ENCODE results near the gene NDUFS2. TPM values are rescaled to one million over a fixed set of nuclear protein-coding genes. Genes with fewer than 3 reads are reported as not detected.
"Not testable (repeated sequence)": the region's sequence is repeated elsewhere in the genome, so short reads cannot be mapped to it uniquely, and the experiment has no call there.

The NDUFS2 gene
- total and polyA plus RNA-seq, 4 experiments from 2014 or later: 89.9 to 112 (median 95.1) TPM

DNA sequence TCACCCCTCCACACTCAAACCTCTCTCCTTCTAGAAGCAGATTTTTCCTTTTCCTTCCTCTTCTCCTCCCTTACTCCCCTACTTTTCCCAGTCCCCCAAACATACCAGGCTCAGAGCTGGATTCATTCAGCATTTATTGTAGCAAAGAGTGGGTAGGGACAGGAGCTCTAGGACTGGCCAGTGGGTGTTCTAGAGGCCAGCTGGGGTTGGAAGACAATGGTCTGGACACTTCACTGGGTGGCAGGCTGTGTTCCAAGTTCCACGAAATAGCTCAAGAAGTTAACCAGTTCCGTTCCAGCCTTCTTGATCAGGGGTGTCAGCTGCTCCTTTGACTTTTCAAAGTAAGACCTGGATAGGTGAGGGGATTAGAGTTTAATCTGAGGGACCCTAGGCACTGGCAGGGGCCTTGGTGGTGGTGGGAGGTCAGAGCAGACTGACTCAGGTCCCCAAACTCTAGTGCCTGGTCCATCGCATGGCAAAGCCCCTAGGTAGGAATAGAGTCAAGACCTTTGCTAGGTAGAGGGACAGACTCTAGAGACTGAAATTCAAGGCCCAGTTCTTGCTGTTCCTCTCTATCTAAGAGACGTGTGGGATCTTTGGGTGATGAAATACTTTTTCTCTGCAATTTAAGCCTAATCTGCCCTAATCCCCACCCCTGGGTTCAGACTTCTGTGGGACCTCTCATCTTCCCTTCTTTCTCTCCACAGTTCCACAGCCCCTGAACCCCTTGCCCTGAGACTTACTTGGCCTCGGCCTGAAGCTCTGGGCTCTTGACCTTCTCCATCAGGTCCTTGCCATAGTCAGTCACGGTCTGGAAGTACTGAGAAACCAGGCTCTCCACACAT lies 20.2 kb downstream of the NDUFS2 start:
- POLR2A ChIA-PET (ENCODE audit: partially characterized antibody): interaction anchor here (1.0 to 1.6 kb wide), 3 partner anchors 12 to 53 kb away, joined by 3 to 6 read pairs (median 4); partner anchors contain the start of gene NDUFS2
- Histone ChIP-seq H3K9me3 (ENCODE audit: control insufficient read depth in 1 of 2, low read length in 2 of 2) (no peaks in the 10 kb centered on the region), H3K4me1 (ENCODE audit: insufficient read depth, low read length) (peaks cover 33% of the 10 kb centered on the region), H3K4me3 (ENCODE audit: low read length in 2 of 2) (no peak overlapping the region), H3K36me3 (ENCODE audit: insufficient read depth, low read length) (no peaks in the 10 kb centered on the region), H3K27me3 (ENCODE audit: insufficient read depth, low read length) (no peaks in the 10 kb centered on the region), H3K27ac (ENCODE audit: low read depth, low read length) (no peak overlapping the region)
- Mint-ChIP-seq H3K4me1 (peaks cover 26 to 48% (median 35%) of the 10 kb centered on the region in 4 donors), H3K27me3 (no peaks in the 10 kb centered on the region), H3K4me3 (peak overlapping the region in 1 of 8 donors; percentile 66), H3K36me3 (peaks cover 0 to 4% of the 10 kb centered on the region in 2 donors), H3K9me3 (no peaks in the 10 kb centered on the region), H3K27ac (peak overlapping the region in 3 of 7 donors; percentile 79 to 81 (median 79))
- DNase-seq: no peak
- CTCF ChIA-PET (ENCODE audit: partially characterized antibody): interaction anchor here (0.5 to 13.2 kb wide), 7 partner anchors 12 to 516 kb away, joined by 3 to 245 read pairs (median 103); partner anchors contain the start of genes NDUFS2 and PPOX
- intact Hi-C loops (cut with micrococcal nuclease): loop anchor here (10.0 kb wide), 1 partner anchor 522 kb away; the partner anchor contains the start of gene DUSP12

DNA sequence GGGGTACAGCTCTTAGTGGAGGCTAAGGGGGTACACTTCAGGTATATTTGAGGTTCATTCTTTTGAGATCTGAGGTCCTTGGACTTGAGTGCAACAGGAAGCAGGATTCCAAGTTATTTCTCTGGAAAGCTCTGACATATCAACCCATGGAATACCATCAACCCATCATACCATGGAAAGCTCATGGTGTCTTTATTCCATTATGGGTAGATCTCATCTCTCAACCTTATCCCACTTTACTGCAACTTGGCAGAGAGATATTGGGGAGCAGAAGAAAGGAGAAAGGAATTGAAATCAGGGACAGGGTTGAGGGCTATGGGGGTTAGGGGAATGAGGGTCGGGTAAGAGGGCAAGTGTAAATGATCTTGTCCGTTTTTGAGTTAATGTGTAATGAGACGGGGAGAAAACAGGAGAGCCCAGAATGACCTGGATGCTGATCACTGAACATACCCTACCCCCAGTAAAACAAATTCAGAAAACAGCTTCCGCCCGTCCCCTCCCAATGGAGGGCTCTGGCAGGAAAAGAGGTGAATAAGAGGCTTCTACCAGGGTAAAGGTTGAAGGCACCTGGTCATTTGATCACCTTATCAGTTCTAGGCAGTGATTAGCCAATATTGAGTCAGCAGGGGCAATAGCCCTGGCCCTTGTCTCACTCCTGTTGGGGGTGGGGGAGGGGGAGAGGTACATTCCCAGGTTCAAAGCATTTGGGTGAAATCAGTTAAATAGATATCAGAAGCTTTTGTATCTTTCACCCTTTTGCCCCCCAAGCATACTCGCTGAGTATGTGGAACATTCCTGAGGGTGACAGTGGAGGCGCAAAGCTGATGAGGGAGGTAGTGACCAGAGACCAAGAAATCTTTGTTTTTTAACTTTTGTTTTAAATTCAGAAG lies 21.9 kb downstream of the NDUFS2 start:
- Mint-ChIP-seq H3K4me3 (no peak overlapping the region), H3K9me3 (no peaks in the 10 kb centered on the region), H3K27me3 (no peaks in the 10 kb centered on the region), H3K36me3 (peaks cover 0 to 19% of the 10 kb centered on the region in 2 donors), H3K4me1 (peaks cover 23 to 44% (median 32%) of the 10 kb centered on the region in 4 donors), H3K27ac (peak overlapping the region in 2 of 7 donors; percentile 35 to 48)
- no peak overlapping the region for H3K4me3 ChIP-seq (ENCODE audit: low read length in 2 of 2)
- peaks cover 28% of the 10 kb centered on the region for H3K4me1 ChIP-seq (ENCODE audit: insufficient read depth, low read length)
- intact Hi-C loops (cut with micrococcal nuclease): loop anchor here (10.0 kb wide), 1 partner anchor 521 kb away; the partner anchor contains the start of gene DUSP12
- CTCF ChIA-PET (ENCODE audit: partially characterized antibody): interaction anchor here (1.1 to 13.2 kb wide), 10 partner anchors 13 to 161 kb away, joined by 3 to 245 read pairs (median 78); partner anchors contain the start of genes CFAP126, NDUFS2, PPOX and UFC1
- POLR2A ChIA-PET (ENCODE audit: partially characterized antibody): interaction anchor here (0.7 to 5.1 kb wide), 7 partner anchors 13 to 166 kb away, joined by 3 to 112 read pairs (median 20); partner anchors contain the start of genes NDUFS2 and PPOX
- H3K27ac ChIP-seq (ENCODE audit: low read depth, low read length): no peak overlapping the region
- no peak for DNase-seq
- H3K36me3 ChIP-seq (ENCODE audit: insufficient read depth, low read length): peaks cover 9% of the 10 kb centered on the region
- no peaks in the 10 kb centered on the region for H3K9me3 ChIP-seq (ENCODE audit: control insufficient read depth in 1 of 2, low read length in 2 of 2)
- no peaks in the 10 kb centered on the region for H3K27me3 ChIP-seq (ENCODE audit: insufficient read depth, low read length)

DNA sequence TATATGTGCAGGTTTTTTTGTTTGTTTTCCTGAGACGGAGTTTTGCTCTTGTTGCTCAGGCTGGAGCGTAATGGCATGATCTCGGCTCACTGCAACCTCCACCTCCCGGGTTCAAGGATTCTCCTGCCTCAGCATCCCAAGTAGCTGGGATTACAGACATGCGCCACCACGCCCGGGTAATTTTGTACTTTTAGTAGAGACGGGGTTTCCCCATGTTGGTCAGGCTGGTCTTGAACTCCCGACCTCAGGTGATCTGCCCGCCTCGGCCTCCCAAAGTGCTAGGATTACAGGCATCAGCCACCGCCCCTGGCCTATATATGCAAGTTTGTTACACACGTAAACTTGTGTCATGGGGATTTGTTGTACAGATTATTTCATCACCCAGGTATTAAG lies 22.5 kb downstream of the NDUFS2 start:
- H3K27me3 ChIP-seq (ENCODE audit: insufficient read depth, low read length); H3K27me3 Mint-ChIP-seq; DNase-seq; H3K27ac ChIP-seq (ENCODE audit: low read depth, low read length); H3K4me3 ChIP-seq (ENCODE audit: low read length in 2 of 2); H3K9me3 ChIP-seq (ENCODE audit: control insufficient read depth in 1 of 2, low read length in 2 of 2); H3K9me3 Mint-ChIP-seq; H3K4me3 Mint-ChIP-seq: not testable (repeated sequence)
- Histone ChIP-seq H3K36me3 (ENCODE audit: insufficient read depth, low read length) (peaks cover 16% of the 10 kb centered on the region), H3K4me1 (ENCODE audit: insufficient read depth, low read length) (peaks cover 28% of the 10 kb centered on the region)
- Mint-ChIP-seq H3K4me1 (peaks cover 20 to 37% (median 29%) of the 10 kb centered on the region in 4 donors), H3K36me3 (peaks cover 4 to 23% of the 10 kb centered on the region in 2 donors), H3K27ac (peak overlapping the region in 1 of 7 donors; percentile 17)
- CTCF ChIA-PET (ENCODE audit: partially characterized antibody): interaction anchor here (1.1 to 13.2 kb wide), 14 partner anchors 8 to 160 kb away, joined by 3 to 245 read pairs (median 46); partner anchors contain the start of genes ADAMTS4, CFAP126, FCER1G and NDUFS2
- intact Hi-C loops (cut with micrococcal nuclease): loop anchor here (1.0 to 10.0 kb wide), 9 partner anchors 14 to 520 kb away; partner anchors contain the start of genes B4GALT3, CFAP126, DEDD and DUSP12
- POLR2A ChIA-PET (ENCODE audit: partially characterized antibody): interaction anchor here (0.7 to 5.1 kb wide), 11 partner anchors 13 to 165 kb away, joined by 3 to 112 read pairs (median 16); partner anchors contain the start of genes NDUFS2, PPOX and UFC1

DNA sequence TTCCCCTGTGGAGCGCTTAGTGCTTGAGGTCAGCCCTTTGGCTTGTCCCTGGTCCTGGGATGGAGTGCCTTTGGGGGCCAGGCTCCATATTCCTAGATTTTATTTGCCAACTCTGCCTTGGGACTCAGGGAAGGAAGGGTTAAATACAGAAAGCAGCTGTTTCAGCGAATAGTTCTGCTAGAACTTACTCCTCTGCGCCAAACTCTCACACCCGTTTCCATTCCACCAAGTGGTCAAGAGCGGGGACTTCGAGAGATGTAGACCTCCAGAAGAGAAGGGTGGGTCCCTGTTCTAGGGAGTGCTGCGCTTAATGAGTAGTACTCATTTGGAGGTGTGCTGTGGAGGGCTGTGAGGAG lies 23.0 kb downstream of the NDUFS2 start:
- ChIA-PET CTCF (ENCODE audit: partially characterized antibody) (interaction anchor here (0.7 to 13.2 kb wide), 31 partner anchors 9 to 228 kb away, joined by 3 to 245 read pairs (median 8); partner anchors contain the start of genes ADAMTS4, ARHGAP30, B4GALT3 and CFAP126), POLR2A (ENCODE audit: partially characterized antibody) (interaction anchor here (0.6 to 5.1 kb wide), 28 partner anchors 8 to 175 kb away, joined by 3 to 112 read pairs (median 7); partner anchors contain the start of genes ARHGAP30, CFAP126, DEDD and FCER1G)
- H3K4me1 Mint-ChIP-seq: peaks cover 20 to 37% (median 29%) of the 10 kb centered on the region in 4 donors
- H3K27ac ChIP-seq (ENCODE audit: low read depth, low read length): peak overlapping the region; percentile 39
- H3K27me3 ChIP-seq (ENCODE audit: insufficient read depth, low read length): no peaks in the 10 kb centered on the region
- peak in 1 of 5 donors; percentile 41 for DNase-seq
- peaks cover 4 to 24% of the 10 kb centered on the region in 2 donors for H3K36me3 Mint-ChIP-seq
- H3K4me3 Mint-ChIP-seq: peak overlapping the region in 3 of 8 donors; percentile 96 to 100 (median 99)
- no peak overlapping the region for H3K4me3 ChIP-seq (ENCODE audit: low read length in 2 of 2)
- intact Hi-C loops (cut with micrococcal nuclease): loop anchor here (1.0 to 10.0 kb wide), 9 partner anchors 15 to 520 kb away; partner anchors contain the start of genes B4GALT3, CFAP126, DEDD and DUSP12
- no peaks in the 10 kb centered on the region for H3K9me3 ChIP-seq (ENCODE audit: control insufficient read depth in 1 of 2, low read length in 2 of 2)
- no peaks in the 10 kb centered on the region for H3K9me3 Mint-ChIP-seq
- H3K36me3 ChIP-seq (ENCODE audit: insufficient read depth, low read length): peaks cover 20% of the 10 kb centered on the region
- H3K4me1 ChIP-seq (ENCODE audit: insufficient read depth, low read length): peaks cover 28% of the 10 kb centered on the region
- H3K27me3 Mint-ChIP-seq: no peaks in the 10 kb centered on the region
- H3K27ac Mint-ChIP-seq: peak overlapping the region; percentile 83 to 98 (median 97)

DNA sequence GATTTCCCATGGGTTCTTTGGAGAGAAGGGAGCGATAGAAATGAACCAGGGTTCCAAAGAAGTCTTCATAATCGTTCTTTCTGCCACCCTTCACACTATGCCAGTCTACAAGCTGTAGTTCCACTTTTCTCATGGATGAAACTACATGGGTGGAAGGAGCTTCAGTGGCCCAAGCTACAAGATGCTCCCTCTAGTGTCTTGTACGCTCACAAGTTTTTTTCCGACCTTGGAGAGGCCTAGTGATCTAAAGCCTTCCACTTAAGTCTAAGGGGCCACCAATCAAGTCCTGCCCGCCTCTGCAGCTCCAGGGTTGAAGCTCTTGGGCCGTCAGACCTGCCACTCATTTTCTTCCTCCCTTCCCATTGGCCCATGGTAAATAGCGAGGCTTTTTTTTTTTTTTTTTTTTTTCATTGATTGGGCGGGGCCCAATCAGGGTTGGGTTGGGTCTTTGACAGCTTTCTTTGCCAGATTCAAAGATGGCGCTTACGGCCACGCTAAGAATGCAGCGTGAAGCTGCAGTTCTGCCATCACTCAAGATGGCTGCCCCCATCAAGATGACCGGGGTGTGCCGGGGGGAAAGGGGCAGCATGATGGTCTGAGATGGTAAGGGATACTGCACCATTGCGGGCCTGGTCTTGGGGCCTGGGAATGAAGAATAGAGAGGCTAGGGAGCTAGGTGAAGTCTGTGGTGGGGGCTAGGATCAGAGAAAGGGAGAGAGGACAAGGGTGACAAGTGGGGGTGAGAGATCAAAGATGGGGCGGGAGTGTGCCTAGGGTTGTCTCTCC lies 23.6 kb downstream of the NDUFS2 start, which contains the start of gene TOMM40L:
TOMM40L (plus strand) TSS at position 527 of the 786 bp plus-strand sequence. CDS start 430 bp downstream, outside the sequence.
- CTCF ChIA-PET (ENCODE audit: partially characterized antibody): interaction anchor here (0.7 to 13.2 kb wide), 37 partner anchors 9 to 228 kb away, joined by 3 to 245 read pairs (median 7); partner anchors contain the start of genes ADAMTS4, ARHGAP30, B4GALT3 and CFAP126
- H3K27me3 Mint-ChIP-seq: no peaks in the 10 kb centered on the region
- peaks cover 28% of the 10 kb centered on the region for H3K4me1 ChIP-seq (ENCODE audit: insufficient read depth, low read length)
- POLR2A ChIA-PET (ENCODE audit: partially characterized antibody): interaction anchor here (0.6 to 5.1 kb wide), 31 partner anchors 8 to 180 kb away, joined by 3 to 112 read pairs (median 6); partner anchors contain the start of genes ARHGAP30, CFAP126, DEDD and FCER1G
- intact Hi-C loops (cut with micrococcal nuclease): loop anchor here (1.0 to 10.0 kb wide), 10 partner anchors 15 to 519 kb away; partner anchors contain the start of genes B4GALT3, CFAP126, DEDD and DUSP12
- H3K4me3 Mint-ChIP-seq: peak within 1 kb of the TSS; percentile 96 to 100 (median 98)
- H3K9me3 Mint-ChIP-seq: no peaks in the 10 kb centered on the region
- H3K27me3 ChIP-seq (ENCODE audit: insufficient read depth, low read length): no peaks in the 10 kb centered on the region
- H3K4me3 ChIP-seq (ENCODE audit: low read length in 2 of 2): peak within 1 kb of the TSS; percentile 67 to 91
- H3K27ac Mint-ChIP-seq: peak within 1 kb of the TSS; percentile 89 to 98 (median 97)
- no peaks in the 10 kb centered on the region for H3K9me3 ChIP-seq (ENCODE audit: control insufficient read depth in 1 of 2, low read length in 2 of 2)
- H3K27ac ChIP-seq (ENCODE audit: low read depth, low read length): peak within 1 kb of the TSS; percentile 63
- peak; percentile 85 to 97 (median 95) for DNase-seq
- H3K36me3 ChIP-seq (ENCODE audit: insufficient read depth, low read length): peaks cover 24% of the 10 kb centered on the region
- peaks cover 4 to 30% of the 10 kb centered on the region in 2 donors for H3K36me3 Mint-ChIP-seq
- H3K4me1 Mint-ChIP-seq: peaks cover 20 to 37% (median 29%) of the 10 kb centered on the region in 4 donors

All from CD4-positive, alpha-beta memory T cell (primary cell).